ENCODE measurements around the gene DOCK10. TPM values are rescaled to one million over a fixed set of nuclear protein-coding genes. Genes with fewer than 3 reads are reported as not detected.

The DOCK10 gene
- total and polyA plus RNA-seq, 10 of the 15 experiments (the other 5 are each of a cell fraction or from before 2014, with no cell fraction given), result 16.9 to 120 (median 85.5) TPM

DNA sequence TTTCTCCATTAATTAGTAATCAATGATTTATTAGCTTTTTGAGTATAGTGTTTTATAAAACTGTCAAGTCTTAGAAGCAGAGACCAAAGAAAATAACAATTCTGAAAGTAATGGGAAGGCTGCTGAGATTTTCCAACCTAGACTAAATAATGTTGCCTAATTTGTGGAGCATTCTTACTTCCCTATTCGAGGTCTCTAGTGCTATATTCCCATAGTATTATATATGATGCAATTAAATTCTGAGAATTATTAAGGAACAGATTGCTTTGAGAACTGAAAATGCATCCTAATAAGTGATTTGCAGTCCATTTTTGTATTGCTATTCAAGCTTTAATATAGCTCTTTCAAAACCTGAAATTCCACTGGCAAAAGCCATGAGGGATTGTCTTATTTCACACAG lies 27.7 kb upstream of the DOCK10 start:
- Histone ChIP-seq H3K27ac (ENCODE audit: control insufficient read depth, insufficient read depth) (no peak overlapping the region), H2AFZ (ENCODE audit: control insufficient read depth, low read depth, low read length) (no peak overlapping the region), H3K36me3 (ENCODE audit: control insufficient read depth in 2 of 2, insufficient read depth in 2 of 2, low read length in 1 of 2) (no peaks in the 10 kb centered on the region), H3K79me2 (ENCODE audit: control insufficient read depth, insufficient read depth, low read length) (no peaks in the 10 kb centered on the region), H3K4me3 (no peak overlapping the region), H3K27me3 (replicated peaks in 1 of 2; ENCODE audit: control insufficient read depth in 2 of 2, insufficient read depth in 2 of 2, low read length in 1 of 2) (no peaks in the 10 kb centered on the region; a peak in 1 of 4 replicates), H3K4me2 (ENCODE audit: control insufficient read depth, insufficient read depth) (no peak overlapping the region), H4K20me1 (ENCODE audit: control insufficient read depth, insufficient read depth) (no peaks in the 10 kb centered on the region), H3K9me3 (replicated peaks; ENCODE audit: control insufficient read depth, insufficient read depth, low read length) (peaks cover 1% of the 10 kb centered on the region; the same call in 2 of the 3 replicates), H3K4me1 (ENCODE audit: control insufficient read depth, insufficient read depth, low read length) (no peaks in the 10 kb centered on the region), H3K9ac (ENCODE audit: control insufficient read depth, insufficient read depth, low read length) (no peak overlapping the region)
- intact Hi-C loops (cut with micrococcal nuclease; ENCODE audit: unreplicated experiment) (no loop called here), in situ Hi-C loops (cut with MboI) (no loop called here)
- RAD21 ChIA-PET (ENCODE audit: unreplicated experiment), result no interaction called here
- 0% methylated on average over 1 of the region's 1 CpG for WGBS (ENCODE audit: insufficient coverage, insufficient replicate concordance, low lambda C conversion rate, missing lambda C conversion rate)
- BruUV-seq (replicated peaks), result no TSS peak
- ATAC-seq (no peak), FAIRE-seq (no peak), DNase-seq (ENCODE audit: low read depth, low spot score) (no peak)
- CTCF ChIA-PET, result interaction anchor here (0.8 kb wide), 1 partner anchor 304 kb away, joined by 4 read pairs; no protein-coding TSS in a partner anchor
- POLR2A ChIA-PET, result no interaction called here
- SMC1A ChIA-PET (ENCODE audit: uncharacterized antibody, unreplicated experiment), result interaction anchor here (0.5 to 1.1 kb wide), 3 partner anchors 15 to 273 kb away, joined by 3 to 5 read pairs (median 4); no protein-coding TSS in a partner anchor
- TF ChIP-seq TCF7 (IDR thresholded peaks at IDR 0.05; ENCODE audit: borderline replicate concordance) (no peak), NR2C2 (IDR thresholded peaks at IDR 0.05; ENCODE audit: borderline replicate concordance, control insufficient read depth, insufficient read length, low read depth) (no peak), IKZF2 (IDR thresholded peaks at IDR 0.05) (no peak), ZBED1 (IDR thresholded peaks at IDR 0.05; ENCODE audit: borderline replicate concordance) (no peak), RFX5 (IDR thresholded peaks at IDR 0.05; ENCODE audit: low read depth, low read length) (no peak), KLF5 (IDR thresholded peaks at IDR 0.05; ENCODE audit: partially characterized antibody) (no peak), CBX5 (IDR thresholded peaks at IDR 0.05; ENCODE audit: low read depth) (no peak), ZNF622 (IDR thresholded peaks at IDR 0.05) (no peak), ZZZ3 (IDR thresholded peaks at IDR 0.05; ENCODE audit: control insufficient read depth, insufficient read length, low read depth) (no peak), WRNIP1 (IDR thresholded peaks at IDR 0.05; ENCODE audit: borderline replicate concordance, low read depth, low read length) (no peak), MEF2B (IDR thresholded peaks at IDR 0.05; ENCODE audit: partially characterized antibody, poor library complexity, severe bottlenecking) (no peak), NR2F1 (conservative IDR thresholded peaks at IDR 0.05) (no peak)
- TF ChIP-seq, protein P1, sequence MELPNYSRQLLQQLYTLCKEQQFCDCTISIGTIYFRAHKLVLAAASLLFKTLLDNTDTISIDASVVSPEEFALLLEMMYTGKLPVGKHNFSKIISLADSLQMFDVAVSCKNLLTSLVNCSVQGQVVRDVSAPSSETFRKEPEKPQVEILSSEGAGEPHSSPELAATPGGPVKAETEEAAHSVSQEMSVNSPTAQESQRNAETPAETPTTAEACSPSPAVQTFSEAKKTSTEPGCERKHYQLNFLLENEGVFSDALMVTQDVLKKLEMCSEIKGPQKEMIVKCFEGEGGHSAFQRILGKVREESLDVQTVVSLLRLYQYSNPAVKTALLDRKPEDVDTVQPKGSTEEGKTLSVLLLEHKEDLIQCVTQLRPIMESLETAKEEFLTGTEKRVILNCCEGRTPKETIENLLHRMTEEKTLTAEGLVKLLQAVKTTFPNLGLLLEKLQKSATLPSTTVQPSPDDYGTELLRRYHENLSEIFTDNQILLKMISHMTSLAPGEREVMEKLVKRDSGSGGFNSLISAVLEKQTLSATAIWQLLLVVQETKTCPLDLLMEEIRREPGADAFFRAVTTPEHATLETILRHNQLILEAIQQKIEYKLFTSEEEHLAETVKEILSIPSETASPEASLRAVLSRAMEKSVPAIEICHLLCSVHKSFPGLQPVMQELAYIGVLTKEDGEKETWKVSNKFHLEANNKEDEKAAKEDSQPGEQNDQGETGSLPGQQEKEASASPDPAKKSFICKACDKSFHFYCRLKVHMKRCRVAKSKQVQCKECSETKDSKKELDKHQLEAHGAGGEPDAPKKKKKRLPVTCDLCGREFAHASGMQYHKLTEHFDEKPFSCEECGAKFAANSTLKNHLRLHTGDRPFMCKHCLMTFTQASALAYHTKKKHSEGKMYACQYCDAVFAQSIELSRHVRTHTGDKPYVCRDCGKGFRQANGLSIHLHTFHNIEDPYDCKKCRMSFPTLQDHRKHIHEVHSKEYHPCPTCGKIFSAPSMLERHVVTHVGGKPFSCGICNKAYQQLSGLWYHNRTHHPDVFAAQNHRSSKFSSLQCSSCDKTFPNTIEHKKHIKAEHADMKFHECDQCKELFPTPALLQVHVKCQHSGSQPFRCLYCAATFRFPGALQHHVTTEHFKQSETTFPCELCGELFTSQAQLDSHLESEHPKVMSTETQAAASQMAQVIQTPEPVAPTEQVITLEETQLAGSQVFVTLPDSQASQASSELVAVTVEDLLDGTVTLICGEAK (IDR thresholded peaks at IDR 0.05; ENCODE audit: borderline replicate concordance), result no peak
